HEK293 (cell line): ENCODE measurements around the gene RGS11.

ENCODE experiments used
- CTCF ChIA-PET: fragments of 350-600 bp; formaldehyde crosslinking; extraction: SDS; loops from one replicate; lab custom pipeline; 2021; ENCODE audit warnings: antibody characterized with exemption; lab: Yijun Ruan, JAX
- POLR2A ChIA-PET: fragments of 300-600 bp; formaldehyde crosslinking; extraction: SDS; loops from one replicate; lab custom pipeline; 2020; ENCODE audit warnings: antibody characterized with exemption, inconsistent platforms; lab: Yijun Ruan, JAX
- H3K27ac ChIP-seq: fragments of 200-500 bp; sonication (Bioruptor generic); 2 replicates; pipeline ENCODE4 v1.5.1; 2014; ENCODE audit warnings: low read depth, low read length, control low read depth, inconsistent platforms; ENCODE audit errors: extremely low read depth
- H3K36me3 ChIP-seq, 2 experiments: fragments of 200-500 bp in 1 of 2; sonication (Bioruptor generic) in 1 of 2; 1 replicate in 1 of 2; 2 replicates in 1 of 2; pipeline ENCODE4 v1.5.1; 2014 to 2017; ENCODE audit warnings: inconsistent platforms in 2 of 2, low read length in 2 of 2; ENCODE audit not compliant: control insufficient read depth in 2 of 2, insufficient read depth in 1 of 2
- H3K4me1 ChIP-seq: fragments of 200-500 bp; sonication (Bioruptor generic); 2 replicates; pipeline ENCODE4 v1.5.1; 2014; ENCODE audit warnings: mild to moderate bottlenecking, low read length, inconsistent platforms; ENCODE audit not compliant: control insufficient read depth, insufficient read depth
- H3K4me3 ChIP-seq: 2 replicates; pipeline ENCODE4 v1.5.1; 2011; ENCODE audit warnings: low read depth, mild to moderate bottlenecking, control low read depth, low read length, moderate library complexity
- H3K9me3 ChIP-seq: fragments of 200-500 bp; sonication (Bioruptor generic); 2 replicates; pipeline ENCODE4 v1.5.1; 2014; ENCODE audit warnings: low read depth, low read length, inconsistent platforms; ENCODE audit not compliant: control insufficient read depth, insufficient read depth
- BCL11A ChIP-seq: fragments of 450-650 bp; formaldehyde crosslinking; IDR thresholded peaks from 2 replicates; pipeline ENCODE4 v1.5.1; 2016; ENCODE audit warnings: low read depth, missing biosample characterization, missing genetic modification characterization
- KLF10 ChIP-seq: fragments of 450-650 bp; IDR thresholded peaks from 2 replicates; pipeline ENCODE4 v1.5.1; 2018; ENCODE audit warnings: missing biosample characterization, mild to moderate bottlenecking, missing genetic modification characterization
- KLF16 ChIP-seq: fragments of 450-650 bp; formaldehyde crosslinking; IDR thresholded peaks from 2 replicates; pipeline ENCODE4 v1.5.1; 2017; ENCODE audit warnings: missing biosample characterization, missing genetic modification characterization
- PATZ1 ChIP-seq: fragments of 450-650 bp; formaldehyde crosslinking; IDR thresholded peaks from 2 replicates; pipeline ENCODE4 v1.5.1; 2016; ENCODE audit warnings: missing biosample characterization, missing genetic modification characterization
- TCF7L2 ChIP-seq: IDR thresholded peaks from 2 replicates; pipeline ENCODE4 v1.6.1; 2011; ENCODE audit warnings: low read depth, mild to moderate bottlenecking, inconsistent platforms, low read length, moderate library complexity, borderline replicate concordance
- ZBTB11 ChIP-seq: fragments of 450-650 bp; formaldehyde crosslinking; conservative IDR thresholded peaks from 2 replicates; pipeline ENCODE4 v1.5.1; 2016; ENCODE audit warnings: low read depth, missing biosample characterization, missing genetic modification characterization
- ZBTB20 ChIP-seq: fragments of 450-650 bp; formaldehyde crosslinking; IDR thresholded peaks from 2 replicates; pipeline ENCODE4 v1.5.1; 2016; ENCODE audit warnings: missing biosample characterization, missing genetic modification characterization
- ZEB2 ChIP-seq: fragments of 450-650 bp; formaldehyde crosslinking; IDR thresholded peaks from 2 replicates; pipeline ENCODE4 v1.5.1; 2016; ENCODE audit warnings: missing biosample characterization, missing genetic modification characterization
- ZFHX2 ChIP-seq: fragments of 450-650 bp; formaldehyde crosslinking; conservative IDR thresholded peaks from 2 replicates; pipeline ENCODE4 v1.5.1; 2016; ENCODE audit warnings: missing biosample characterization, missing genetic modification characterization
- ZFP37 ChIP-seq: fragments of 450-650 bp; formaldehyde crosslinking; IDR thresholded peaks from 2 replicates; pipeline ENCODE4 v1.5.1; 2016; ENCODE audit warnings: missing biosample characterization, missing genetic modification characterization
- ZNF184 ChIP-seq: fragments of 450-650 bp; IDR thresholded peaks from 2 replicates; pipeline ENCODE4 v1.5.1; 2018; ENCODE audit warnings: missing biosample characterization, mild to moderate bottlenecking, missing genetic modification characterization
- ZNF354C ChIP-seq: fragments of 450-650 bp; formaldehyde crosslinking; IDR thresholded peaks from 2 replicates; pipeline ENCODE4 v1.5.1; 2016; ENCODE audit warnings: missing biosample characterization, missing genetic modification characterization, low read depth, borderline replicate concordance
- ZNF362 ChIP-seq: fragments of 450-650 bp; formaldehyde crosslinking; IDR thresholded peaks from 2 replicates; pipeline ENCODE4 v1.5.1; 2016; ENCODE audit warnings: missing biosample characterization, missing genetic modification characterization
- ZNF600 ChIP-seq: fragments of 450-650 bp; formaldehyde crosslinking; IDR thresholded peaks from 2 replicates; pipeline ENCODE4 v1.5.1; 2016; ENCODE audit warnings: missing biosample characterization, missing genetic modification characterization
- ZNF692 ChIP-seq: fragments of 450-650 bp; formaldehyde crosslinking; IDR thresholded peaks from 2 replicates; pipeline ENCODE4 v1.5.1; 2016; ENCODE audit warnings: missing biosample characterization, missing genetic modification characterization

The RGS11 gene

GRCh38 chr16:278863-279366, 3.2 kb upstream of the RGS11 start (continued):
- TF ChIP-seq PATZ1 (tag by site-specific recombination) (peak; percentile 19; the same call in 1 of the 2 replicates), KLF10 (no peak), ZNF184 (tag by site-specific recombination) (no peak), ZNF600 (peak; percentile 75), ZNF354C (tag by site-specific recombination) (no peak)

GRCh38 chr16:276426-277077, 808 bp upstream of the RGS11 start:
- POLR2A ChIA-PET: no interaction called here
- Histone ChIP-seq H3K4me3 (no peak overlapping the region), H3K27ac (no peak overlapping the region), H3K9me3 (no peaks in the 10 kb centered on the region), H3K4me1 (no peaks in the 10 kb centered on the region), H3K36me3 (no peaks in the 10 kb centered on the region)
- CTCF ChIA-PET: interaction anchor here (0.6 kb wide), 1 partner anchor 143 kb away, joined by 3 read pairs; no protein-coding TSS in a partner anchor
- TF ChIP-seq ZNF692 (no peak), ZEB2 (tag by site-specific recombination) (no peak), BCL11A (tag by site-specific recombination) (no peak), ZFP37 (tag by site-specific recombination) (no peak), ZNF362 (tag by site-specific recombination) (no peak), TCF7L2 (no peak), ZFHX2 (tag by site-specific recombination) (no peak), ZBTB11 (tag by site-specific recombination) (no peak), KLF10 (no peak)

- Histone ChIP-seq H3K4me1 (no peaks in the 10 kb centered on the region), H3K36me3 (no peaks in the 10 kb centered on the region), H3K9me3 (no peaks in the 10 kb centered on the region), H3K27ac (no peak overlapping the region), H3K4me3 (no peak overlapping the region)
- POLR2A ChIA-PET: no interaction called here
- TF ChIP-seq KLF16 (tag by site-specific recombination): no peak
- no peak for TF ChIP-seq ZBTB20 (tag by site-specific recombination)
- TF ChIP-seq ZNF692: no peak
- CTCF ChIA-PET: no interaction called here
These were observed 603 bp downstream of the RGS11 start for GRCh38 chr16:275041-275641.
